Measurements from ENCODE around the gene HMGN2. TPM values are rescaled to one million over a fixed set of nuclear protein-coding genes. Genes with fewer than 3 reads are reported as not detected.

HMGN2 gene
- total and polyA plus RNA-seq, 2 of the 13 experiments (the other 11 are each of a cell fraction or from before 2014, with no cell fraction given), result 63.4 to 343 TPM

DNA sequence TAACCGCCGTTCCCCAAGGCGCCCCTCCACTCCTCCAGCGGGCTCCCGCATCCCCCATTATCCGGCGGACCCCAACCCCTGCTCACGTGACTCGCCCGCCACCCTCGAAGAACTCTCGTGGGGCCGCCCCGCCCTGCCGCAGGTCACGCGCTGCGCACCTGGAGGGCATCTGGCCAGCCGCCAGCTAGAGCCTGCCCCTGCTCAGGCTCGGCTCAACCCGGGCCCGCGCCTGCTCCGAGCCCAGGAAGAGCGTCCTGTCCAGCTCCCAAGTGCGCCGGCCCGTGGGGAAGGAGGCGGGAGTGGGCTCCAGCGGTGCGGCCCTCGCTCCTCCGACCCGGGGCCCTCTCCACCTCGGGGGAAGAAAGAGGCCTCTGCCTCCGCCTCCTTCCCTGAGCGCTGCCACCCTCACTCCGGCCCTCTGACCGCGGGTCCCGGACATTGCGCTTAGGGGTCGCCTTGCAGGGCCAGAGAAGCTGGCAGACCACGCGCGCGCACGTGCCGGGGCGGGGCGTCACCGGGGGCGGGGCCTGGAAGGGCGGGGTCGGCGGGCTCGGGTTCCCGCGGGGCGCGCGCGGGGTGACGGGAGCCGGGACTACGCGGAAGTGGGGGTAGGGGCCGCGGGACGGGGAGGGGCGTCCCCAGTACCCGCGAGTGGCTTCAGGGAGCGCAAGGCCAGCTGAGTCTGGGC lies 28.4 kb downstream of the HMGN2 start (continued):
- TF ChIP-seq, protein P1, sequence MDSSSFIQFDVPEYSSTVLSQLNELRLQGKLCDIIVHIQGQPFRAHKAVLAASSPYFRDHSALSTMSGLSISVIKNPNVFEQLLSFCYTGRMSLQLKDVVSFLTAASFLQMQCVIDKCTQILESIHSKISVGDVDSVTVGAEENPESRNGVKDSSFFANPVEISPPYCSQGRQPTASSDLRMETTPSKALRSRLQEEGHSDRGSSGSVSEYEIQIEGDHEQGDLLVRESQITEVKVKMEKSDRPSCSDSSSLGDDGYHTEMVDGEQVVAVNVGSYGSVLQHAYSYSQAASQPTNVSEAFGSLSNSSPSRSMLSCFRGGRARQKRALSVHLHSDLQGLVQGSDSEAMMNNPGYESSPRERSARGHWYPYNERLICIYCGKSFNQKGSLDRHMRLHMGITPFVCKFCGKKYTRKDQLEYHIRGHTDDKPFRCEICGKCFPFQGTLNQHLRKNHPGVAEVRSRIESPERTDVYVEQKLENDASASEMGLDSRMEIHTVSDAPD (CRISPR knock-in tag; IDR thresholded peaks at IDR 0.05), result no peak
- TF ChIP-seq ZSCAN9 (CRISPR knock-in tag; IDR thresholded peaks at IDR 0.05; ENCODE audit: borderline replicate concordance) (peak; percentile 48; the same call in 1 of the 2 replicates), MED13 (CRISPR knock-in tag; IDR thresholded peaks at IDR 0.05) (0 out of 2 replicates have a peak, but pooled peaks have one; percentile 25), NR2C2 (CRISPR knock-in tag; IDR thresholded peaks at IDR 0.05; ENCODE audit: borderline replicate concordance) (peak; percentile 47; the same call in 1 of the 2 replicates), ZMYM3 (CRISPR knock-in tag; IDR thresholded peaks at IDR 0.05) (peak; percentile 46; the same call in 1 of the 2 replicates), TGIF2 (CRISPR knock-in tag; IDR thresholded peaks at IDR 0.05) (0 out of 2 replicates have a peak, but pooled peaks have one; percentile 44), ZNF205 (CRISPR knock-in tag; IDR thresholded peaks at IDR 0.05) (0 out of 2 replicates have a peak, but pooled peaks have one; percentile 23), PTBP1 (IDR thresholded peaks at IDR 0.05; ENCODE audit: low read depth, low read length, poor library complexity, severe bottlenecking) (no peak), ZNF878 (CRISPR knock-in tag; IDR thresholded peaks at IDR 0.05) (peak; percentile 78; the same call in 1 of the 2 replicates), DRAP1 (CRISPR knock-in tag; IDR thresholded peaks at IDR 0.05) (0 out of 2 replicates have a peak, but pooled peaks have one; percentile 20), NR0B2 (CRISPR knock-in tag; IDR thresholded peaks at IDR 0.05) (peak; percentile 78; the same call in 1 of the 2 replicates), REXO4 (CRISPR knock-in tag; IDR thresholded peaks at IDR 0.05; ENCODE audit: borderline replicate concordance) (no peak), ZNF275 (CRISPR knock-in tag; IDR thresholded peaks at IDR 0.05; ENCODE audit: borderline replicate concordance) (peak; percentile 52; the same call in 1 of the 2 replicates), KDM3A (CRISPR knock-in tag; IDR thresholded peaks at IDR 0.05; ENCODE audit: low read depth) (peak; percentile 89; the same call in 1 of the 2 replicates)
- TF ChIP-seq, protein P2, sequence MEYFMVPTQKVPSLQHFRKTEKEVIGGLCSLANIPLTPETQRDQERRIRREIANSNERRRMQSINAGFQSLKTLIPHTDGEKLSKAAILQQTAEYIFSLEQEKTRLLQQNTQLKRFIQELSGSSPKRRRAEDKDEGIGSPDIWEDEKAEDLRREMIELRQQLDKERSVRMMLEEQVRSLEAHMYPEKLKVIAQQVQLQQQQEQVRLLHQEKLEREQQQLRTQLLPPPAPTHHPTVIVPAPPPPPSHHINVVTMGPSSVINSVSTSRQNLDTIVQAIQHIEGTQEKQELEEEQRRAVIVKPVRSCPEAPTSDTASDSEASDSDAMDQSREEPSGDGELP (IDR thresholded peaks at IDR 0.05; ENCODE audit: borderline replicate concordance, low read depth), result no peak
- TF ChIP-seq, protein P3, sequence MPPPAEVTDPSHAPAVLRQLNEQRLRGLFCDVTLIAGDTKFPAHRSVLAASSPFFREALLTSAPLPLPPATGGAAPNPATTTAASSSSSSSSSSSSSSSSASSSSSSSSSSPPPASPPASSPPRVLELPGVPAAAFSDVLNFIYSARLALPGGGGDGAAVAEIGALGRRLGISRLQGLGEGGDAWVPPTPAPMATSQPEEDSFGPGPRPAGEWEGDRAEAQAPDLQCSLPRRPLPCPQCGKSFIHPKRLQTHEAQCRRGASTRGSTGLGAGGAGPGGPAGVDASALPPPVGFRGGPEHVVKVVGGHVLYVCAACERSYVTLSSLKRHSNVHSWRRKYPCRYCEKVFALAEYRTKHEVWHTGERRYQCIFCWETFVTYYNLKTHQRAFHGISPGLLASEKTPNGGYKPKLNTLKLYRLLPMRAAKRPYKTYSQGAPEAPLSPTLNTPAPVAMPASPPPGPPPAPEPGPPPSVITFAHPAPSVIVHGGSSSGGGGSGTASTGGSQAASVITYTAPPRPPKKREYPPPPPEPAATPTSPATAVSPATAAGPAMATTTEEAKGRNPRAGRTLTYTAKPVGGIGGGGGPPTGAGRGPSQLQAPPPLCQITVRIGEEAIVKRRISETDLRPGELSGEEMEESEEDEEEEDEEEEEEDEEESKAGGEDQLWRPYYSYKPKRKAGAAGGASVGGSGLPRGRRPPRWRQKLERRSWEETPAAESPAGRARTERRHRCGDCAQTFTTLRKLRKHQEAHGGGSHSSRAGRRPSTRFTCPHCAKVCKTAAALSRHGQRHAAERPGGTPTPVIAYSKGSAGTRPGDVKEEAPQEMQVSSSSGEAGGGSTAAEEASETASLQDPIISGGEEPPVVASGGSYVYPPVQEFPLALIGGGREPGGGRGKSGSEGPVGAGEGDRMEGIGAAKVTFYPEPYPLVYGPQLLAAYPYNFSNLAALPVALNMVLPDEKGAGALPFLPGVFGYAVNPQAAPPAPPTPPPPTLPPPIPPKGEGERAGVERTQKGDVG (CRISPR knock-in tag; IDR thresholded peaks at IDR 0.05; ENCODE audit: borderline replicate concordance), result peak; percentile 75; the same call in 1 of the 2 replicates
- TF ChIP-seq, protein P4, sequence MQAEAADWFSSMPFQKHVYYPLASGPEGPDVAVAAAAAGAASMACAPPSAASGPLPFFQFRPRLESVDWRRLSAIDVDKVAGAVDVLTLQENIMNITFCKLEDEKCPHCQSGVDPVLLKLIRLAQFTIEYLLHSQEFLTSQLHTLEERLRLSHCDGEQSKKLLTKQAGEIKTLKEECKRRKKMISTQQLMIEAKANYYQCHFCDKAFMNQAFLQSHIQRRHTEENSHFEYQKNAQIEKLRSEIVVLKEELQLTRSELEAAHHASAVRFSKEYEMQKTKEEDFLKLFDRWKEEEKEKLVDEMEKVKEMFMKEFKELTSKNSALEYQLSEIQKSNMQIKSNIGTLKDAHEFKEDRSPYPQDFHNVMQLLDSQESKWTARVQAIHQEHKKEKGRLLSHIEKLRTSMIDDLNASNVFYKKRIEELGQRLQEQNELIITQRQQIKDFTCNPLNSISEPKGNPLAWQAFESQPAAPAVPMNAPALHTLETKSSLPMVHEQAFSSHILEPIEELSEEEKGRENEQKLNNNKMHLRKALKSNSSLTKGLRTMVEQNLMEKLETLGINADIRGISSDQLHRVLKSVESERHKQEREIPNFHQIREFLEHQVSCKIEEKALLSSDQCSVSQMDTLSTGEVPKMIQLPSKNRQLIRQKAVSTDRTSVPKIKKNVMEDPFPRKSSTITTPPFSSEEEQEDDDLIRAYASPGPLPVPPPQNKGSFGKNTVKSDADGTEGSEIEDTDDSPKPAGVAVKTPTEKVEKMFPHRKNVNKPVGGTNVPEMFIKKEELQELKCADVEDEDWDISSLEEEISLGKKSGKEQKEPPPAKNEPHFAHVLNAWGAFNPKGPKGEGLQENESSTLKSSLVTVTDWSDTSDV (CRISPR knock-in tag; IDR thresholded peaks at IDR 0.05), result 0 out of 2 replicates have a peak, but pooled peaks have one; percentile 93

Data from HepG2 (cell line).